AG04450 (cell line): ENCODE measurements around the gene MS4A7. TPM values are rescaled to one million over a fixed set of nuclear protein-coding genes. Genes with fewer than 3 reads are reported as not detected.

Source experiments
- CTCF ChIA-PET: fragments of 300-600, 350-600 bp; formaldehyde crosslinking; extraction: SDS; loops from one replicate; lab custom pipeline; 2022; ENCODE audit warnings: antibody characterized with exemption, inconsistent platforms; lab: Charles Lee
- POLR2A ChIA-PET: fragments of 350-600 bp; formaldehyde crosslinking; extraction: SDS; loops from one replicate; lab custom pipeline; 2021; ENCODE audit warnings: antibody characterized with exemption, inconsistent platforms; lab: Yijun Ruan, JAX
- DNase-seq: peaks from one replicate; pipeline ENCODE4 v3.0.0-alpha.2; 2011; ENCODE audit warnings: low read depth, low spot score
- H3K27ac ChIP-seq: one replicate; pipeline ENCODE4 v1.5.1; 2012; ENCODE audit warnings: low read depth, low read length, control low read depth
- H3K27me3 ChIP-seq: one replicate; pipeline ENCODE4 v1.6.0; 2012; ENCODE audit warnings: low read length; ENCODE audit not compliant: control insufficient read depth, insufficient read depth
- H3K4me3 ChIP-seq: 2 replicates; pipeline ENCODE4 v1.5.1; 2011; ENCODE audit warnings: mild to moderate bottlenecking, low read depth, low read length, control low read depth
- H3K9me3 ChIP-seq: 2 replicates; pipeline ENCODE4 v1.5.1; 2012; ENCODE audit warnings: low read length; ENCODE audit not compliant: control insufficient read depth, insufficient read depth
- polyA plus RNA-seq: library from polyadenylated mRNA; depleted of rRNA; stranded (reverse); fragments of >200 nt; gene quantifications from 2 replicates; pipeline ENCODE4 v1.2.3, GENCODE V29; 2011
- TF ChIP-seq, protein P1 (sequence below): IDR thresholded peaks from 2 replicates; pipeline ENCODE4 v1.5.1; 2011; ENCODE audit warnings: low read depth, low read length, control low read depth, inconsistent platforms

The MS4A7 gene
- polyA plus RNA-seq, 1 experiment: not detected

DNA sequence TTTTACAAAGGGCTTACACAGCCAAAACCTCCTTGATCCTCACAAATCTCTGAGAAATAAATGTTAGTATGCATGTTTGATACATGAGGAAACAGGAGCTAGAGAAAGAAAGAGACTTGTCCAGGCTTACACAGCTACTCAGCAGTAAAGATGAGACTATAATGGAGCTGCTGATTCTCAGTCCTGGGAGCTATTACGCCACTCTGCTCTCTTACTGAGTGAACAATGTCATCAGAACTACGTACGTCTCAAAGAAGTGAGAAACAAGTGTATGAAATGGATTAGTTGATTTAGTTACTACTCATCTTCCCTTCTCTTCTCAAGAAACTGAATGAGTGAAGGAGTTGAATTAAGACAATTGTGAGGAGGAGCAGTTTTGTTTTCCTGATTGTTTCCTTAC lies 39.0 kb upstream of the MS4A7 start:
- no peak for DNase-seq
- H3K27me3 ChIP-seq: no peaks in the 10 kb centered on the region
- TF ChIP-seq, protein P1, sequence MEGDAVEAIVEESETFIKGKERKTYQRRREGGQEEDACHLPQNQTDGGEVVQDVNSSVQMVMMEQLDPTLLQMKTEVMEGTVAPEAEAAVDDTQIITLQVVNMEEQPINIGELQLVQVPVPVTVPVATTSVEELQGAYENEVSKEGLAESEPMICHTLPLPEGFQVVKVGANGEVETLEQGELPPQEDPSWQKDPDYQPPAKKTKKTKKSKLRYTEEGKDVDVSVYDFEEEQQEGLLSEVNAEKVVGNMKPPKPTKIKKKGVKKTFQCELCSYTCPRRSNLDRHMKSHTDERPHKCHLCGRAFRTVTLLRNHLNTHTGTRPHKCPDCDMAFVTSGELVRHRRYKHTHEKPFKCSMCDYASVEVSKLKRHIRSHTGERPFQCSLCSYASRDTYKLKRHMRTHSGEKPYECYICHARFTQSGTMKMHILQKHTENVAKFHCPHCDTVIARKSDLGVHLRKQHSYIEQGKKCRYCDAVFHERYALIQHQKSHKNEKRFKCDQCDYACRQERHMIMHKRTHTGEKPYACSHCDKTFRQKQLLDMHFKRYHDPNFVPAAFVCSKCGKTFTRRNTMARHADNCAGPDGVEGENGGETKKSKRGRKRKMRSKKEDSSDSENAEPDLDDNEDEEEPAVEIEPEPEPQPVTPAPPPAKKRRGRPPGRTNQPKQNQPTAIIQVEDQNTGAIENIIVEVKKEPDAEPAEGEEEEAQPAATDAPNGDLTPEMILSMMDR: no peak
- H3K9me3 ChIP-seq: peaks cover 7% of the 10 kb centered on the region
- no peak overlapping the region for H3K27ac ChIP-seq
- POLR2A ChIA-PET: no interaction called here
- CTCF ChIA-PET: no interaction called here
- H3K4me3 ChIP-seq: no peak overlapping the region

- TF ChIP-seq, protein P1: peak; percentile 36
- Histone ChIP-seq H3K9me3 (no peaks in the 10 kb centered on the region; the same call in none of the 2 replicates), H3K4me3 (no peak overlapping the region), H3K27me3 (no peaks in the 10 kb centered on the region), H3K27ac (no peak overlapping the region)
- ChIA-PET CTCF (no interaction called here), POLR2A (no interaction called here)
- DNase-seq: no peak
These were observed 35.1 kb upstream of the MS4A7 start for GRCh38 chr11:60343094-60343704.

DNA sequence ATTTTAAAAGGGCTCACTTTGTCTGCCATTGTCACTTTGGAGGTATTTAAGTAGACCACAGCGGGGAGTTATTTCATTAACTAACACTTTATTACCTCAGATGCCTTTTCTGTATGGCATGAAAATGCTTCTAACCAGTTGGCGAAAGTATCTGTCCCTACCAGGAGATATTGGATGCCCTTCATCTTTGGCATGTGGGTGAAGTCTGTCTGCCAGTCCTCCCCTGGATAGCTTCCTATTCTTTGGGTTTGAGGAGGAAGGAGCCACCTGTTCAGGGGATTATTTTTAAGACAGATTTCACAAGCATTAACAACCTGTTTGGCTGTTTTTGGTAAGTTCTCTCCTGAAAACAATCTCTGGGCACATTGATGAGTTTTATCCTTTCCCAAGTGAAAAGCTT lies 34.2 kb upstream of the MS4A7 start:
- DNase-seq: no peak
- H3K9me3 ChIP-seq: no peaks in the 10 kb centered on the region; the same call in none of the 2 replicates
- ChIA-PET CTCF (interaction anchor here (1.2 kb wide), 1 partner anchor 10 kb away, joined by 4 read pairs; no protein-coding TSS in a partner anchor), POLR2A (no interaction called here)
- H3K27me3 ChIP-seq: no peaks in the 10 kb centered on the region
- TF ChIP-seq, protein P1: no peak
- no peak overlapping the region for H3K4me3 ChIP-seq
- no peak overlapping the region for H3K27ac ChIP-seq

DNA sequence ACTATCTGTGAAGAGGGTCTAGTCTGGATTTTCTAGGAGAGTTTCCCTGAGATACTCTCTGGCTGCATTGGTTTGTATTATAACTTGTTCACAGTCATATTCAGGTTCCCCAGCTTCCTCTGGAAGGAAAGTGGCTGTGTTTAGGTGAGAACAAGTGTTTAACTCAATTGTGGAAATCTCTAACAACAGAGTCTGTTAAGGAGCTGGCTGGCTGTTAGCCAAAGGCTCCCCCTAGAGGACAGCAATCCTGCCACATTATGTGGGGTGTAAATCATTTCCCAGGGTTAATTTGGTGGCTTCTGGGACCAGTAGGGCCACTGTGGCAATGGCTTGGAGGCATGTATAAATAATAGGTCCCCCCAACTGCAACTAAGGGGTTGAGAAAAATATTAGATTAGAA lies 32.8 kb upstream of the MS4A7 start:
- DNase-seq: no peak
- CTCF ChIA-PET: no interaction called here
- TF ChIP-seq, protein P1: no peak
- no peaks in the 10 kb centered on the region for H3K27me3 ChIP-seq
- H3K27ac ChIP-seq: no peak overlapping the region
- H3K4me3 ChIP-seq: no peak overlapping the region
- POLR2A ChIA-PET: no interaction called here
- H3K9me3 ChIP-seq: no peaks in the 10 kb centered on the region; the same call in none of the 2 replicates

DNA sequence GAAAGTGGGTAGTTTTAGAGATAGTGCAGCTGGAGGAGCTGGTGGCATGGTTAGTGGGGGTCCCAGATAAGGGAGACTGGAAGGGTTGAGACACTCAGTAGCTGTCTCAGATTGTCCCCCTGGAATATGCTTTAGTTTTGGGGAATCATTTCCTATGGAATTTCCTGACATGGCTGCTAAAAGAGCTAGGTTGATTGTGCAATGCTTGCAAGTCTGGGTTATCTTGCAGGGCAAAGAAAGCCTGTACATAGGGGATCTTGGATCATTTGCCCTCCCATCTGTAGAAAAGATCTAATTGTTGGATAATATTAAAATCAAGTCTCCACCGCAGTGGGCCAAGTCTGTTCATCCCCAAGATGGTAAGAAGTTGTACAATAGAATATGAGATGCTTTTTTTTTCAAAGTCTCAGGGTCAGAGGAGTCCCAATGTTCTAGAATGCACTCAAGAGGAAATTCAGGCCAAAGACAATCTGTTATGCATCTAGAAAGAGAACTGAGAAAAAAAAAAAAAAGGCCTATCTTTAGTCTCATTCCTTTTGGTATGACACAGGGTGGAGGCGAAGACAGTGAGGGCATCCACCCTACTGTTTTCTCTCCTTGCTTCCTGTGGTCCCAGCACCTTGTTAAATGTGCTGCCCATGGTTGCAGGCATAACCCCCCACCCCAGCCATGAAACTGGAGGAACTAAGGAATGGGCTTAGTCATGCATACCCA lies 31.1 kb upstream of the MS4A7 start:
- H3K9me3 ChIP-seq: no peaks in the 10 kb centered on the region; the same call in none of the 2 replicates
- TF ChIP-seq, protein P1: no peak
- CTCF ChIA-PET: interaction anchor here (1.0 kb wide), 1 partner anchor 16 kb away, joined by 4 read pairs; no protein-coding TSS in a partner anchor
- H3K27ac ChIP-seq: no peak overlapping the region
- no peak overlapping the region for H3K4me3 ChIP-seq
- DNase-seq: no peak
- POLR2A ChIA-PET: no interaction called here
- H3K27me3 ChIP-seq: no peaks in the 10 kb centered on the region
